Psoas muscle (tissue), 8 donors: ENCODE measurements around the gene F10. TPM values are rescaled to one million over a fixed set of nuclear protein-coding genes. Genes with fewer than 3 reads are reported as not detected.

Source experiments
- ATAC-seq, 4 donors: fragments of 200-7000 bp; cut with Tn5 transposase; one replicate each; pipeline ENCODE4 v1.9.1; 2020; ENCODE audit warnings: moderate library complexity in 3 of 4, mild to moderate bottlenecking in 2 of 4
- DNase-seq, 2 donors: peaks; one replicate each; pipeline ENCODE4 v3.0.0-alpha.2; 2020
- H3K27ac ChIP-seq: fragments of 200-600 bp; one replicate; pipeline ENCODE4 v1.8.0; 2022
- H3K27me3 ChIP-seq, 3 donors: fragments of 200-600 bp in 1 of 3; one replicate each; pipeline versions ENCODE4 v1.6.1 to v1.8.0; 2013 to 2022; ENCODE audit warnings: low read length in 2 of 3, mild to moderate bottlenecking in 2 of 3, moderate library complexity in 1 of 3; ENCODE audit not compliant: insufficient read depth in 3 of 3
- H3K36me3 ChIP-seq, 2 donors: fragments of 200-600 bp in 1 of 2; one replicate each; pipeline versions ENCODE4 v1.6.1 to v1.8.0; 2013 to 2022; ENCODE audit warnings: low read depth in 1 of 2, mild to moderate bottlenecking in 1 of 2, moderate library complexity in 1 of 2; ENCODE audit not compliant: insufficient read depth in 1 of 2
- H3K4me1 ChIP-seq: fragments of 200-600 bp; one replicate; pipeline ENCODE4 v1.8.0; 2022
- H3K4me3 ChIP-seq: fragments of 200-600 bp; one replicate; pipeline ENCODE4 v1.8.0; 2022; ENCODE audit warnings: mild to moderate bottlenecking
- H3K9me3 ChIP-seq: fragments of 200-600 bp; one replicate; pipeline ENCODE4 v1.8.0; 2022
- WGBS, 3 donors: extraction: QIAGEN DNeasy Blood & Tissue Kit; methylation state at CpG; one replicate each; pipeline versions ENCODE4 v1.1.6 to v1.1.7; 2013; 5-methylcytosine and 5-hydroxymethylcytosine counted together
- intact Hi-C, 2 donors: fragments of 100-400 bp; cut with DNase I; formaldehyde crosslinking; loops; one replicate each; pipeline versions ENCODE4 v1.11.0 to v1.14.2; 2022
- polyA plus RNA-seq, 3 donors: library from polyadenylated mRNA; stranded (reverse); fragments of 200-250 nt; gene quantifications; one replicate each; pipeline ENCODE4 v1.2.3, GENCODE V29; 2013
- total RNA-seq, 4 donors: library from RNA; stranded (reverse); fragmentation: NEBNext Ultra II Directional in 2 of 4; extraction: Animal tissue kit (Norgen Biotek cat#: 25700) in 2 of 4; gene quantifications; one replicate each; pipeline versions ENCODE4 v1.2.1 to v1.2.4, GENCODE V29; 2021 to 2023
- TF ChIP-seq, protein P1 (sequence below): fragments of 200-600 bp; IDR thresholded peaks from one replicate; pipeline ENCODE4 v1.8.0; 2022; ENCODE audit warnings: antibody characterized with exemption
- donor health status: healthy with polysubstance abuse.
- donor health status: DM: no; HTN: no; CAD: no; lungs with moderate emphysema.
- donor health status: Bipolar disorder and iron deficiency.
- donor health status: healthy.
- donor health status: DM: yes; HTN: yes; CAD: no.
- donor health status: DM: no; HTN: no; CAD: no.
- donor health status: DM: no; HTN: no; CAD: no.
- donor health status: DM: yes; HTN: yes; CAD: no.

F10 gene
- total and polyA plus RNA-seq, 7 donors, result 0.63 to 4.9 (median 1.5) TPM

DNA sequence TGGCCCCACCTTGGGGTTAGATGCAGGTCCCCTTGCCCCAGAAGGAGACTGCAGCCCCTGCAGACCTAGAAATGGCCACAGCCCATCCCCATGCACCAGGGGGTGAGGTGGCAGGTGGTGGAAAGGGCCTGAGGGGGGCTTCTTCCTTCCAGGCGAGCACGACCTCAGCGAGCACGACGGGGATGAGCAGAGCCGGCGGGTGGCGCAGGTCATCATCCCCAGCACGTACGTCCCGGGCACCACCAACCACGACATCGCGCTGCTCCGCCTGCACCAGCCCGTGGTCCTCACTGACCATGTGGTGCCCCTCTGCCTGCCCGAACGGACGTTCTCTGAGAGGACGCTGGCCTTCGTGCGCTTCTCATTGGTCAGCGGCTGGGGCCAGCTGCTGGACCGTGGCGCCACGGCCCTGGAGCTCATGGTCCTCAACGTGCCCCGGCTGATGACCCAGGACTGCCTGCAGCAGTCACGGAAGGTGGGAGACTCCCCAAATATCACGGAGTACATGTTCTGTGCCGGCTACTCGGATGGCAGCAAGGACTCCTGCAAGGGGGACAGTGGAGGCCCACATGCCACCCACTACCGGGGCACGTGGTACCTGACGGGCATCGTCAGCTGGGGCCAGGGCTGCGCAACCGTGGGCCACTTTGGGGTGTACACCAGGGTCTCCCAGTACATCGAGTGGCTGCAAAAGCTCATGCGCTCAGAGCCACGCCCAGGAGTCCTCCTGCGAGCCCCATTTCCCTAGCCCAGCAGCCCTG, 4.2 kb upstream of the F10 start:
- Histone ChIP-seq H3K9me3 (no peaks in the 10 kb centered on the region), H3K27me3 (peaks cover 0 to 56% (median 4%) of the 10 kb centered on the region in 3 donors), H3K36me3 (no peaks in the 10 kb centered on the region), H3K27ac (no peak overlapping the region), H3K4me1 (no peaks in the 10 kb centered on the region), H3K4me3 (no peak overlapping the region)
- intact Hi-C loops, result no loop called here
- ATAC-seq, result no peak
- no peak for DNase-seq
- 85 to 90% (median 85%) methylated on average over 42 of the region's 42 CpGs for WGBS, 3 donors
- TF ChIP-seq, protein P1, sequence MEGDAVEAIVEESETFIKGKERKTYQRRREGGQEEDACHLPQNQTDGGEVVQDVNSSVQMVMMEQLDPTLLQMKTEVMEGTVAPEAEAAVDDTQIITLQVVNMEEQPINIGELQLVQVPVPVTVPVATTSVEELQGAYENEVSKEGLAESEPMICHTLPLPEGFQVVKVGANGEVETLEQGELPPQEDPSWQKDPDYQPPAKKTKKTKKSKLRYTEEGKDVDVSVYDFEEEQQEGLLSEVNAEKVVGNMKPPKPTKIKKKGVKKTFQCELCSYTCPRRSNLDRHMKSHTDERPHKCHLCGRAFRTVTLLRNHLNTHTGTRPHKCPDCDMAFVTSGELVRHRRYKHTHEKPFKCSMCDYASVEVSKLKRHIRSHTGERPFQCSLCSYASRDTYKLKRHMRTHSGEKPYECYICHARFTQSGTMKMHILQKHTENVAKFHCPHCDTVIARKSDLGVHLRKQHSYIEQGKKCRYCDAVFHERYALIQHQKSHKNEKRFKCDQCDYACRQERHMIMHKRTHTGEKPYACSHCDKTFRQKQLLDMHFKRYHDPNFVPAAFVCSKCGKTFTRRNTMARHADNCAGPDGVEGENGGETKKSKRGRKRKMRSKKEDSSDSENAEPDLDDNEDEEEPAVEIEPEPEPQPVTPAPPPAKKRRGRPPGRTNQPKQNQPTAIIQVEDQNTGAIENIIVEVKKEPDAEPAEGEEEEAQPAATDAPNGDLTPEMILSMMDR, result no peak

GRCh38 chr13:113119166-113119821, 3.3 kb upstream of the F10 start:
- intact Hi-C loops, result no loop called here
- Histone ChIP-seq H3K4me3 (no peak overlapping the region), H3K4me1 (no peaks in the 10 kb centered on the region), H3K9me3 (no peaks in the 10 kb centered on the region), H3K36me3 (no peaks in the 10 kb centered on the region), H3K27me3 (peaks cover 0 to 53% (median 4%) of the 10 kb centered on the region in 3 donors), H3K27ac (no peak overlapping the region)
- WGBS, 3 donors, result 86 to 90% (median 90%) methylated on average over 16 of the region's 16 CpGs
- ATAC-seq (no peak), DNase-seq (no peak)
- TF ChIP-seq, protein P1, result no peak

GRCh38 chr13:113119822-113120189, 2.8 kb upstream of the F10 start:
- no peak for ATAC-seq
- no peaks in the 10 kb centered on the region for H3K9me3 ChIP-seq
- H3K27me3 ChIP-seq, result peaks cover 0 to 48% (median 0%) of the 10 kb centered on the region in 3 donors
- no peak for DNase-seq
- TF ChIP-seq, protein P1, result no peak
- H3K4me3 ChIP-seq, result no peak overlapping the region
- intact Hi-C loops, result no loop called here
- H3K27ac ChIP-seq, result no peak overlapping the region
- WGBS, 3 donors, result 76 to 84% (median 83%) methylated on average over 7 of the region's 7 CpGs
- no peaks in the 10 kb centered on the region for H3K4me1 ChIP-seq
- H3K36me3 ChIP-seq, result no peaks in the 10 kb centered on the region

DNA sequence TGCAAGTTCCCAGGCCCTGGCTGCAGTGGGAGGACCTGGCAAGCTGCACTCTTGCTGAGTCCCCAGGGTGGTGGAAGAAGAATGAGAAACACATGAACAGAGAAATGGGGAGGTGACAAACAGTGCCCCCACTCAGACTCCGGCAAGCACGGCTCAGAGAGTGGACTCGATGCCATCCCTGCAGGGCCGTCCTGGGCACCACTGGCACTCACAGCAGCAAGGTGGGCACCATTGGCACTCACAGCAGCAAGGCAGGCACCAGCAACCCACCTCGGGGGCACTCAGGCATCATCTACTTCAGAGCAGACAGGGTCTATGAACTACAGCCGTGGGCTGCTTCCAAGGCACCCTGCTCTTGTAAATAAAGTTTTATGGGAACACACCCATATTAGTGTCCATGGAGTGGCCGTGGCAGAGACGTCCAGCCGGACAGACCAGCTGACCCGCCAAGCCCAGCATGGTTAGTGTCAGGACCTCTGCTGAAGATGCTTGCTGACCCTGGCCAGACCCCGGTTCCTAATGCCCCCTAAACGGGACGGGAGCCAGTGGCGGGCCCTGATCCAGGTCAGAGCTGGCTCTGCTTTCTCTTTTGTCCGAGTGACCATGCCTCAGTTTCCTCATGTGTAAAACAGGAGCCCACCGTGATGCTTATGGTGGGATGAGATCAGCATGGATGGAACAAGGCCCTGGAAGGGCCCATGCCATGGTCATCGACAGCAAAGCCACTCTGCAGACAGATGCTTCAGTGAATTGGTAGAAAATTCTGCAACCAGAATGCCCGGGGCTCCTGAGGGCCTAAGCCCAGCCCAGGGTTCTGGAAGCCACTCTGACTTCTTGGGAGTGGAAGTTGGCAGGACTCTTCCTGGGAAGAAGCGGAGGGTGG, 2.1 kb upstream of the F10 start:
- no peak for DNase-seq
- peaks cover 0 to 41% (median 0%) of the 10 kb centered on the region in 3 donors for H3K27me3 ChIP-seq
- H3K27ac ChIP-seq, result no peak overlapping the region
- no peaks in the 10 kb centered on the region for H3K9me3 ChIP-seq
- no peak for ATAC-seq
- no peak overlapping the region for H3K4me3 ChIP-seq
- no peaks in the 10 kb centered on the region for H3K36me3 ChIP-seq
- WGBS, 3 donors, result 82 to 90% (median 83%) methylated on average over 19 of the region's 19 CpGs
- intact Hi-C loops, result no loop called here
- TF ChIP-seq, protein P1, result no peak
- H3K4me1 ChIP-seq, result no peaks in the 10 kb centered on the region
